HFFc6 (cell line): ENCODE results near the gene ATP5MG. TPM values are rescaled to one million over a fixed set of nuclear protein-coding genes. Genes with fewer than 3 reads are reported as not detected.

ENCODE experiments used
- DNase-seq: peaks from one replicate; pipeline ENCODE4 v3.0.0-alpha.2; 2018
- H3K27ac Mint-ChIP-seq: 2 replicates; pipeline ENCODE4 v1.8.0; 2020; ENCODE audit warnings: mild to moderate bottlenecking, mixed read lengths
- H3K27me3 Mint-ChIP-seq: 2 replicates; pipeline ENCODE4 v1.8.0; 2021; ENCODE audit warnings: mild to moderate bottlenecking, moderate library complexity, mixed read lengths; ENCODE audit not compliant: insufficient read depth
- H3K36me3 Mint-ChIP-seq: 2 replicates; pipeline ENCODE4 v1.8.0; 2021; ENCODE audit warnings: low read depth, mixed read lengths
- H3K4me1 Mint-ChIP-seq: 2 replicates; pipeline ENCODE4 v1.8.0; 2020; ENCODE audit warnings: low read depth, mixed read lengths
- H3K4me3 Mint-ChIP-seq: 2 replicates; pipeline ENCODE4 v1.8.0; 2020; ENCODE audit warnings: mild to moderate bottlenecking, moderate library complexity, mixed read lengths
- H3K9me3 Mint-ChIP-seq: 2 replicates; pipeline ENCODE4 v1.8.0; 2020; ENCODE audit warnings: mild to moderate bottlenecking, mixed read lengths
- long read RNA-seq: library from polyadenylated mRNA; unstranded; transcript quantifications from one replicate; pipeline ENCODE4 v2.0.0, GENCODE V29; 2019
- total RNA-seq, 6 experiments: library from RNA; stranded (reverse); fragmentation: NEBNext Ultra II Directional; extraction: Animal tissue kit (Norgen Biotek cat#: 25700); gene quantifications; 2 replicates in 1 of 6; 3 replicates in 5 of 6; pipeline ENCODE4 v1.2.3, GENCODE V29; 2021
- TF ChIP-seq, protein P1 (sequence below): fragments of 200-600 bp; sonication (generic); IDR thresholded peaks from 2 replicates; pipeline ENCODE4 v1.5.0; 2021; ENCODE audit warnings: antibody characterized with exemption, mild to moderate bottlenecking

The ATP5MG gene
- total RNA-seq: 100 to 1,000 TPM; 196 to 275 (median 223) TPM
- long read RNA-seq, transcript ATP5MG-201 (3 exons, 1,577 nt): major isoform, 267 of 273 reads
- long read RNA-seq, partial matches to known transcripts: 0 of 273 reads
- long read RNA-seq, other reads (novel, unspliced or antisense): 1 of 273 reads

DNA sequence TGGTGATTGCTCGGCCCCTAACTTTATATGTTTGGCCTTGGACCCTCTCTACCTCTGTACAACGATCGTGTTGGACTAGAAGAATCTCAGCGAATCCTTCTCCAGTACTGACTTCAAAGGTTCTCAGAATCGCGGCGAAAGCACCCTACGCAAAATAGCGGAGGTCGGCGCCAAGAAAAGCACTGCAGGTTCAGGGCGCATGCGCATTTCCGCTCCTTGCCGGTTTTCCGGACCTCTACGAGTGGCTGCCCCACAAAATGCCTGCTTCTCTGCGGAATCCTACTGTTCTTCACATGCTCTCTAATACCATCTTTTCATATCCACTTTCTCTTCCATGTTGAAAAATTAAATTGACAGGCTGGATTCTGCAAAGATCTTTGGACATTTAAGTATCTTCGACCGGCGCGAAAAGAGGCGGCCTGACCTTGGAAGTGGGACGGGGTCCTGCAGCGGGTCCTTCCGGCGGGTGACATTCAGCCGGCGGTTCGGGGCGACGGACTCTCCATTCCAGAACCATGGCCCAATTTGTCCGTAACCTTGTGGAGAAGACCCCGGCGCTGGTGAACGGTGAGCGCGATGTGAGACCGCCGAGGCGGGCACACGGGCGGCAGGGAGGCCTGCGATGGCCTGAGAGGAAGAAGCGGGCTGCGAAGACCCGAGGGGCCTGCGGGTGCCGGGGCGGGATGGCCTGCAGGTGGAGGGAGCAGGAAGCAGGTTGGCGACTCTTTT, at the start of gene ATP5MG:
Gene ATP5MG (plus strand): TSS at position 456 of the 729 bp plus-strand sequence. CDS start 60 bp downstream, at position 516.
- H3K9me3 Mint-ChIP-seq: no peaks in the 10 kb centered on the region
- H3K4me1 Mint-ChIP-seq: peaks cover 41% of the 10 kb centered on the region
- TF ChIP-seq, protein P1, sequence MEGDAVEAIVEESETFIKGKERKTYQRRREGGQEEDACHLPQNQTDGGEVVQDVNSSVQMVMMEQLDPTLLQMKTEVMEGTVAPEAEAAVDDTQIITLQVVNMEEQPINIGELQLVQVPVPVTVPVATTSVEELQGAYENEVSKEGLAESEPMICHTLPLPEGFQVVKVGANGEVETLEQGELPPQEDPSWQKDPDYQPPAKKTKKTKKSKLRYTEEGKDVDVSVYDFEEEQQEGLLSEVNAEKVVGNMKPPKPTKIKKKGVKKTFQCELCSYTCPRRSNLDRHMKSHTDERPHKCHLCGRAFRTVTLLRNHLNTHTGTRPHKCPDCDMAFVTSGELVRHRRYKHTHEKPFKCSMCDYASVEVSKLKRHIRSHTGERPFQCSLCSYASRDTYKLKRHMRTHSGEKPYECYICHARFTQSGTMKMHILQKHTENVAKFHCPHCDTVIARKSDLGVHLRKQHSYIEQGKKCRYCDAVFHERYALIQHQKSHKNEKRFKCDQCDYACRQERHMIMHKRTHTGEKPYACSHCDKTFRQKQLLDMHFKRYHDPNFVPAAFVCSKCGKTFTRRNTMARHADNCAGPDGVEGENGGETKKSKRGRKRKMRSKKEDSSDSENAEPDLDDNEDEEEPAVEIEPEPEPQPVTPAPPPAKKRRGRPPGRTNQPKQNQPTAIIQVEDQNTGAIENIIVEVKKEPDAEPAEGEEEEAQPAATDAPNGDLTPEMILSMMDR: 0 out of 2 replicates have a peak, but pooled peaks have one; percentile 15

DNA sequence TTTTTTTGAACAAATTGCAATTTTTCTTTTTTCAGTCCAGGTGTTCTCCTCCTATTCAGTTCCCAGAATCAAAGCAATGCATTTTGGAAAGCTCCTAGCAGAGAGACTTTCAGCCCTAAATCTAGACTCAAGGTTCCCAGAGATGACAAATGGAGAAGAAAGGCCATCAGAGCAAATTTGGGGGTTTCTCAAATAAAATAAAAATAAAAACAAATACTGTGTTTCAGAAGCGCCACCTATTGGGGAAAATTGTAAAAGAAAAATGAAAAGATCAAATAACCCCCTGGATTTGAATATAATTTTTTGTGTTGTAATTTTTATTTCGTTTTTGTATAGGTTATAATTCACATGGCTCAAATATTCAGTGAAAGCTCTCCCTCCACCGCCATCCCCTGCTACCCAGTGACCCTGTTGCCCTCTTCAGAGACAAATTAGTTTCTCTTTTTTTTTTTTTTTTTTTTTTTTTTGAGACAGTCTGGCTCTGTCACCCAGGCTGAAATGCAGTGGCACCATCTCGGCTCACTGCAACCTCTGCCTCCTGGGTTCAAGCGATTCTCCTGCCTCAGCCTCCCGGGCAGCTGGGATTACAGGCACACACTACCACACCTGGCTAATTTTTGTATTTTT, 48.2 kb upstream of the ATP5MG start:
- TF ChIP-seq, protein P1: peak; percentile 86
- Mint-ChIP-seq H3K36me3 (no peaks in the 10 kb centered on the region), H3K27me3 (peaks cover 12% of the 10 kb centered on the region; the same call in 1 of the 2 replicates), H3K9me3 (no peaks in the 10 kb centered on the region), H3K4me1 (peaks cover 8% of the 10 kb centered on the region), H3K4me3 (no peak overlapping the region), H3K27ac (no peak overlapping the region)
- peak; percentile 8 for DNase-seq

More for the DNA sequence above, at the start of gene ATP5MG:
- Mint-ChIP-seq H3K27me3 (no peaks in the 10 kb centered on the region), H3K27ac (peak within 1 kb of the TSS; percentile 97), H3K36me3 (peaks cover 15% of the 10 kb centered on the region), H3K4me3 (peak within 1 kb of the TSS; percentile 96)
- peak; percentile 82 for DNase-seq

DNA sequence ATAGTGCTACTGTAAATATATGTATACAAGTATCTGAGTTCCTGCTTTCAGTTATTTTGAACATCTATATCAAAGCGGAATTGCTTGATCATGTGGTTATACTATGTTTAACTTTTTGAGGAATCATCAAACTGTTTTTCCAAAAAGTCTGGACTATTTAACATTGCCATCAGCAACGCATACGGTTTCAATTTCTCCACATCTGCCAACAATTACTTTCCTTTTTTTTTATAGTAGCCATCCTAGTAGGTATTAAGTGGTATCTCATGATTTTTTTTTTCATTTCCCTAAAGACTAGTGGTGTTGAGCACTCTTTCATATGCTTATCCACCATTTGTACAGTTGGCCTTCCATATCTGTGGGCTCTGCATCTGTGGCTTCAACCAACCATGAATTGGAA, 43.3 kb upstream of the ATP5MG start:
- peaks cover 9% of the 10 kb centered on the region for H3K9me3 Mint-ChIP-seq
- H3K4me1 Mint-ChIP-seq: peaks cover 42% of the 10 kb centered on the region
- no peak for DNase-seq
- H3K36me3 Mint-ChIP-seq: peaks cover 12% of the 10 kb centered on the region
- peak overlapping the region; percentile 1; the same call in 1 of the 2 replicates for H3K4me3 Mint-ChIP-seq
- TF ChIP-seq, protein P1: no peak
- no peaks in the 10 kb centered on the region; the same call in 1 of the 2 replicates for H3K27me3 Mint-ChIP-seq
- no peak overlapping the region for H3K27ac Mint-ChIP-seq

- TF ChIP-seq, protein P1: no peak
- Mint-ChIP-seq H3K27me3 (no peaks in the 10 kb centered on the region; the same call in 1 of the 2 replicates), H3K27ac (peak within 1 kb of the TSS; percentile 92), H3K4me1 (peaks cover 42% of the 10 kb centered on the region), H3K36me3 (peaks cover 12% of the 10 kb centered on the region), H3K9me3 (peaks cover 9% of the 10 kb centered on the region), H3K4me3 (peak within 1 kb of the TSS; percentile 99)
- DNase-seq: peak; percentile 88
Observed at GRCh38 chr11:118359295-118359958, 42.0 kb upstream of the ATP5MG start, which contains the start of gene UBE4A. UBE4A (plus strand) TSS chr11:118359600; CDS start chr11:118365081, 5,481 bp downstream.

DNA sequence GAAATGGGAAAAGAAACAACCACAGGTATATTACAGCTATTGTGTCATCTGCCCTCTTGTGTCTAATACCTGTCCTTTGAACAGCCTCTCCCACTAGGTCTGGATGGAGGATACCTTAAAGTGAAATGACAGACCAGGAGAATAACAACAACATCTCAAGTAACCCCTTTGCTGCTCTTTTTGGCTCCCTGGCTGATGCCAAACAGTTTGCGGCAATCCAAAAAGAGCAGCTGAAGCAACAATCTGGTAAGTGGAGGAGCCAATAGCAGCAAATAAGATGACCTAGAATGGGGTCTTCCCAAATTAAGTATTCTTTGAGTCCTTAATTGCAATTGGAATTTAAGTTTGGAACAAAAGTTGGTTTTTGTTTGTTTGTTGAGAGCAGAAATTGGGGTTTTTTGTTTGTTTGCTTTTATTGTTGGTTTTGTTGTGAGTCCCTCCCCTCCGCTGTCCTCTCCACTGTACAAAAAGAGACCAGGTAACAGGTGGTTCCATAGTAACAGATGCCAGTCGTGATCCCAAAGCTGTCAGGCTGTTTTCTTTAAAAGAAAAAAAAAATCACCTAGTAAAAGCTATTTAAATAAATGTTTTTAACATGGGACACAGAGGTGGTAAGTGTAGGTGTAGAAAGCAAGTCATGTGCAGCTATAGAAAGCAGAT, 36.3 kb upstream of the ATP5MG start:
- H3K4me1 Mint-ChIP-seq: peaks cover 15% of the 10 kb centered on the region
- no peak overlapping the region for H3K27ac Mint-ChIP-seq
- no peak for DNase-seq
- H3K4me3 Mint-ChIP-seq: no peak overlapping the region
- H3K27me3 Mint-ChIP-seq: no peaks in the 10 kb centered on the region
- H3K36me3 Mint-ChIP-seq: 0 out of 2 replicates have a peak, but pooled peaks cover 5% of the 10 kb centered on the region
- TF ChIP-seq, protein P1: no peak
- H3K9me3 Mint-ChIP-seq: no peaks in the 10 kb centered on the region
